HepG2 (cell line): ENCODE results near the gene SLC6A6. TPM values are rescaled to one million over a fixed set of nuclear protein-coding genes. Genes with fewer than 3 reads are reported as not detected.

Source experiments
- ATAC-seq: fragments of 200-7000 bp; cut with Tn5 transposase; 3 replicates; pipeline ENCODE4 v1.9.1; 2020; ENCODE audit warnings: mild to moderate bottlenecking, moderate library complexity
- BruUV-seq: library from RNA; stranded (reverse); fragments of 400-500 nt; replicated peaks from 2 replicates; lab custom pipeline; 2021; lab: Mats Ljungman, UMichigan
- CTCF ChIA-PET: fragments of 300-600 bp; formaldehyde crosslinking; extraction: SDS; loops from one replicate; lab custom pipeline; 2021; ENCODE audit warnings: low total read pairs, inconsistent platforms, low intra/inter-chr PET ratio; lab: Yijun Ruan, JAX
- POLR2A ChIA-PET: fragments of 350-600 bp; sonication (Branson Sonifier 250); formaldehyde crosslinking; loops from one replicate; lab custom pipeline; 2020; ENCODE audit warnings: antibody characterized with exemption, inconsistent platforms; lab: Yijun Ruan, JAX
- DNase-seq: peaks from one replicate; pipeline ENCODE4 v3.0.0-alpha.2; 2015; ENCODE audit warnings: low spot score
- FAIRE-seq: peaks from 3 replicates; lab custom pipeline; 2011; peaks lifted over from hg19 to GRCh38; lab: Jason Lieb, UNC
- H2AFZ ChIP-seq: one replicate; pipeline ENCODE4 v1.6.1; 2011; ENCODE audit warnings: low read length, inconsistent platforms
- H3K27ac ChIP-seq: fragments of 300-600 bp; 3 replicates; pipeline ENCODE4 v1.8.0; 2011; ENCODE audit warnings: mixed run types, mild to moderate bottlenecking, mixed read lengths, low read length, inconsistent platforms; ENCODE audit not compliant: insufficient read depth; ENCODE audit errors: extremely low read length
- H3K27me3 ChIP-seq, 2 experiments: fragments of 200-600 bp in 1 of 2; 2 replicates in 1 of 2; 3 replicates in 1 of 2; pipeline versions ENCODE4 v1.6.0 to v1.8.0; 2011; ENCODE audit warnings: low read length in 2 of 2, mild to moderate bottlenecking in 2 of 2, moderate library complexity in 2 of 2, inconsistent platforms in 1 of 2; ENCODE audit not compliant: insufficient read depth in 2 of 2, control insufficient read depth in 1 of 2
- H3K36me3 ChIP-seq, 2 experiments: fragments of 200-600 bp in 1 of 2; replicated peaks in 1 of 2; 2 replicates in 1 of 2; 3 replicates in 1 of 2; pipeline versions ENCODE4 v1.5.1 to v1.8.0; 2011; ENCODE audit warnings: low read length in 2 of 2, inconsistent platforms in 1 of 2; ENCODE audit not compliant: insufficient read depth in 2 of 2, control insufficient read depth in 1 of 2
- H3K4me1 ChIP-seq: 2 replicates; pipeline ENCODE4 v1.5.1; 2012; ENCODE audit warnings: low read length, inconsistent platforms; ENCODE audit not compliant: insufficient read depth
- H3K4me2 ChIP-seq: 2 replicates; pipeline ENCODE4 v1.6.0; 2011; ENCODE audit warnings: low read depth, low read length, inconsistent platforms
- H3K4me3 ChIP-seq, 3 experiments: fragments of 200-600 bp in 1 of 3; sonication (generic), shearing (Covaris generic) in 1 of 3; replicated peaks in 1 of 3; 2 replicates each; pipeline ENCODE4 v1.5.1; 2011 to 2016; ENCODE audit warnings: low read length in 3 of 3, inconsistent platforms in 2 of 3, low read depth in 2 of 3, mild to moderate bottlenecking in 2 of 3, control low read depth in 1 of 3, mixed read lengths in 1 of 3; ENCODE audit not compliant: insufficient read depth in 1 of 3
- H3K79me2 ChIP-seq: one replicate; pipeline ENCODE4 v1.6.1; 2011; ENCODE audit warnings: low read length, inconsistent platforms; ENCODE audit not compliant: insufficient read depth
- H3K9ac ChIP-seq: 2 replicates; pipeline ENCODE4 v1.6.0; 2011; ENCODE audit warnings: mild to moderate bottlenecking, low read depth, low read length, inconsistent platforms; ENCODE audit not compliant: insufficient read depth
- H3K9me3 ChIP-seq: 2 replicates; pipeline ENCODE4 v1.5.1; 2012; ENCODE audit warnings: mild to moderate bottlenecking, low read length
- H4K20me1 ChIP-seq: 2 replicates; pipeline ENCODE4 v1.6.0; 2011; ENCODE audit warnings: inconsistent platforms, mild to moderate bottlenecking, low read length, moderate library complexity; ENCODE audit not compliant: insufficient read depth
- BRD4 ChIP-seq: sonication (generic); formaldehyde crosslinking; IDR thresholded peaks from 2 replicates; pipeline ENCODE4 v1.4.0; 2020; ENCODE audit warnings: missing genetic modification reagents
- CEBPB ChIP-seq: IDR thresholded peaks from 2 replicates; pipeline ENCODE4 v1.6.1; 2011; ENCODE audit warnings: low read depth, low read length, improper control_type of control experiment, borderline replicate concordance
- CREB1 ChIP-seq, 2 experiments: fragments of 450-650 bp in 1 of 2; IDR thresholded peaks; 2 replicates each; pipeline ENCODE4 v1.6.1; 2016 to 2017; ENCODE audit warnings: control low read depth in 1 of 2, mild to moderate bottlenecking in 1 of 2, missing compliant biosample characterization in 1 of 2, missing genetic modification characterization in 1 of 2
- FOSL2 ChIP-seq: sonication (generic); formaldehyde crosslinking; IDR thresholded peaks from 2 replicates; pipeline ENCODE4 v1.4.0; 2020; ENCODE audit warnings: missing genetic modification reagents
- KDM1A ChIP-seq: IDR thresholded peaks from 2 replicates; pipeline ENCODE4 v1.6.1; 2016; ENCODE audit warnings: missing compliant biosample characterization
- MTF1 ChIP-seq: sonication (generic); formaldehyde crosslinking; IDR thresholded peaks from 2 replicates; pipeline ENCODE4 v1.5.0; 2020; ENCODE audit warnings: missing genetic modification reagents
- PPARG ChIP-seq: conservative IDR thresholded peaks from 2 replicates; pipeline ENCODE4 v1.6.1; 2016; ENCODE audit warnings: missing biosample characterization, missing genetic modification reagents
- RBM39 ChIP-seq: fragments of 200-400 bp; formaldehyde crosslinking; IDR thresholded peaks from one replicate; pipeline ENCODE4 v1.6.1; 2018; ENCODE audit warnings: antibody characterized with exemption, mild to moderate bottlenecking, low read depth, low read length; ENCODE audit not compliant: poor library complexity, severe bottlenecking
- ZNF282 ChIP-seq: fragments of 450-650 bp; IDR thresholded peaks from 2 replicates; pipeline ENCODE4 v1.6.1; 2018; ENCODE audit not compliant: partially characterized antibody
- ZNF343 ChIP-seq: sonication (generic); formaldehyde crosslinking; IDR thresholded peaks from 2 replicates; pipeline ENCODE4 v1.4.0; 2020; ENCODE audit warnings: mild to moderate bottlenecking, missing genetic modification reagents
- ZNF737 ChIP-seq: sonication (generic); formaldehyde crosslinking; IDR thresholded peaks from 2 replicates; pipeline ENCODE4 v1.5.0; 2020; ENCODE audit warnings: missing genetic modification reagents, mild to moderate bottlenecking, borderline replicate concordance
- ZNF777 ChIP-seq: sonication (generic); formaldehyde crosslinking; IDR thresholded peaks from 2 replicates; pipeline ENCODE4 v1.4.0; 2020; ENCODE audit warnings: missing genetic modification reagents
- WGBS: methylation state at CpG from one replicate; pipeline ENCODE4 v1.1.6; 2017; ENCODE audit warnings: low lambda C conversion rate; 5-methylcytosine and 5-hydroxymethylcytosine counted together
- in situ Hi-C: cut with HindIII; loops from 2 replicates; pipeline ENCODE4 v1.10.0; 2017; ENCODE audit warnings: low pct_unique_long_range_greater_than_20kb; ENCODE audit not compliant: extremely low pct_ligation_motif_present
- intact Hi-C: fragments of 100-400 bp; cut with micrococcal nuclease; formaldehyde crosslinking; loops from one replicate; pipeline ENCODE4 v1.10.0; 2022; ENCODE audit not compliant: unreplicated experiment
- polyA plus RNA-seq, 8 experiments: library from polyadenylated mRNA; depleted of rRNA in 3 of 8; stranded (reverse) in 7 of 8; unstranded in 1 of 8; fragments of >200 nt; fragmentation: Illumina TruSeq in 4 of 8; extraction: Trizol in 4 of 8; gene quantifications; 2 replicates each; pipeline versions ENCODE4 v1.2.1 to v1.2.3, GENCODE V29; 2011 to 2016; ENCODE audit warnings: low read depth in 4 of 8, missing spikeins in 1 of 8, mixed read lengths in 1 of 8; ENCODE audit not compliant: insufficient read depth in 1 of 8
- total RNA-seq, 5 experiments: library from RNA; depleted of rRNA; stranded (reverse); fragments of >200 nt; fragmentation: Illumina TruSeq; extraction: Trizol; gene quantifications; 2 replicates each; pipeline ENCODE4 v1.2.3, GENCODE V29; 2016; ENCODE audit warnings: low read depth in 1 of 5
- TF ChIP-seq, protein P1 (sequence below): sonication (generic); formaldehyde crosslinking; conservative IDR thresholded peaks from 2 replicates; pipeline ENCODE4 v1.4.0; 2020; ENCODE audit warnings: missing genetic modification reagents
- TF ChIP-seq, protein P2 (sequence below), 2 experiments: sonication (generic) in 1 of 2; formaldehyde crosslinking in 1 of 2; IDR thresholded peaks; 2 replicates each; pipeline versions ENCODE4 v1.5.1 to v1.6.1; 2011 to 2020; ENCODE audit warnings: borderline replicate concordance in 1 of 2, low read depth in 1 of 2, low read length in 1 of 2, mild to moderate bottlenecking in 1 of 2, missing genetic modification reagents in 1 of 2, moderate library complexity in 1 of 2
- TF ChIP-seq, protein P3 (sequence below): sonication (generic); formaldehyde crosslinking; IDR thresholded peaks from 2 replicates; pipeline ENCODE4 v1.5.0; 2020; ENCODE audit warnings: mild to moderate bottlenecking, missing genetic modification reagents
- TF ChIP-seq, protein P4 (sequence below): sonication (generic); formaldehyde crosslinking; IDR thresholded peaks from 2 replicates; pipeline ENCODE4 v1.5.0; 2020; ENCODE audit warnings: mild to moderate bottlenecking, low read depth, missing genetic modification reagents, borderline replicate concordance
- TF ChIP-seq, protein P5 (sequence below): sonication (generic); formaldehyde crosslinking; conservative IDR thresholded peaks from 2 replicates; pipeline ENCODE4 v1.8.0; 2022; ENCODE audit warnings: missing genetic modification reagents

SLC6A6 gene
- total and polyA plus RNA-seq, 2 of the 13 experiments (the other 11 are each of a cell fraction or from before 2014, with no cell fraction given): 14.1 to 20.7 TPM

DNA sequence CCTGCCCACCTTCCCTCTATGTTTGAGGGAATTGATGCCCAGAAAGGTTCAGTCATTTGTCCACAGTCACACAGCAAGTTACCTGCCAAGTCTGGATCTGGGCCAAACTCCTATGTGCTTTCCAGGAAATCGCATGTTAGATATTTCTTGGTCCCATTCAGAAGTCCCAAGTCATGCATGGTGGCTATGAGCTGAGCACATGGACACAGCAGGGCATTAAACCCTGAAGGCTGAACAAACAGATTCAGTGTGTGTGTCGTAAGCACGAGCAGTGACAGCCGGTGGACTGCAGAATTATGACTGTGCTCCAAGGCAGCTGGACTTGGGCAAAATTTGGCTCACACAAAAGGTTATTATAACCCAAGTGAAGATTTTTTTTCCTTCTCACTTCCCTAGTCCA lies 11.4 kb upstream of the SLC6A6 start:
- H3K36me3 ChIP-seq: no peaks in the 10 kb centered on the region
- ChIA-PET POLR2A (interaction anchor here (0.9 kb wide), 1 partner anchor 11 kb away, joined by 3 read pairs; the partner anchor contains the start of gene SLC6A6), CTCF (no interaction called here)
- peak; percentile 44 for DNase-seq
- intact Hi-C loops: no loop called here
- in situ Hi-C loops: no loop called here
- H3K79me2 ChIP-seq: no peaks in the 10 kb centered on the region
- H3K4me1 ChIP-seq: peaks cover 11% of the 10 kb centered on the region
- no peak overlapping the region for H3K27ac ChIP-seq
- H3K4me3 ChIP-seq: no peak overlapping the region
- no peak for FAIRE-seq
- no peaks in the 10 kb centered on the region for H3K9me3 ChIP-seq
- H3K4me2 ChIP-seq: no peak overlapping the region
- no peak overlapping the region for H2AFZ ChIP-seq
- H3K9ac ChIP-seq: no peak overlapping the region
- H3K27me3 ChIP-seq: peaks cover 5 to 24% of the 10 kb centered on the region in 2 experiments; a peak in 3 of 5 replicates
- H4K20me1 ChIP-seq: no peaks in the 10 kb centered on the region
- ATAC-seq: peak; percentile 76
- BruUV-seq: no TSS peak
- WGBS: 0% methylated on average over 4 of the region's 4 CpGs
- TF ChIP-seq, protein P1, sequence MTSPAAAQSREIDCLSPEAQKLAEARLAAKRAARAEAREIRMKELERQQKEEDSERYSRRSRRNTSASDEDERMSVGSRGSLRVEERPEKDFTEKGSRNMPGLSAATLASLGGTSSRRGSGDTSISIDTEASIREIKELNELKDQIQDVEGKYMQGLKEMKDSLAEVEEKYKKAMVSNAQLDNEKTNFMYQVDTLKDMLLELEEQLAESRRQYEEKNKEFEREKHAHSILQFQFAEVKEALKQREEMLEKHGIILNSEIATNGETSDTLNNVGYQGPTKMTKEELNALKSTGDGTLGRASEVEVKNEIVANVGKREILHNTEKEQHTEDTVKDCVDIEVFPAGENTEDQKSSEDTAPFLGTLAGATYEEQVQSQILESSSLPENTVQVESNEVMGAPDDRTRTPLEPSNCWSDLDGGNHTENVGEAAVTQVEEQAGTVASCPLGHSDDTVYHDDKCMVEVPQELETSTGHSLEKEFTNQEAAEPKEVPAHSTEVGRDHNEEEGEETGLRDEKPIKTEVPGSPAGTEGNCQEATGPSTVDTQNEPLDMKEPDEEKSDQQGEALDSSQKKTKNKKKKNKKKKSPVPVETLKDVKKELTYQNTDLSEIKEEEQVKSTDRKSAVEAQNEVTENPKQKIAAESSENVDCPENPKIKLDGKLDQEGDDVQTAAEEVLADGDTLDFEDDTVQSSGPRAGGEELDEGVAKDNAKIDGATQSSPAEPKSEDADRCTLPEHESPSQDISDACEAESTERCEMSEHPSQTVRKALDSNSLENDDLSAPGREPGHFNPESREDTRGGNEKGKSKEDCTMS (CRISPR knock-in tag): no peak
- TF ChIP-seq RBM39 (no peak), CREB1 (IDR thresholded peaks at IDR 0.05) (no peak), CREB1 (CRISPR knock-in tag; IDR thresholded peaks at IDR 0.05) (no peak), PPARG (CRISPR knock-in tag) (no peak), KDM1A (CRISPR knock-in tag) (0 out of 2 replicates have a peak, but pooled peaks have one; percentile 18), FOSL2 (CRISPR knock-in tag) (peak; percentile 68), MTF1 (CRISPR knock-in tag) (no peak), CEBPB (peak; percentile 83), ZNF282 (no peak), ZNF343 (CRISPR knock-in tag) (no peak), ZNF777 (CRISPR knock-in tag) (no peak), ZNF737 (CRISPR knock-in tag) (no peak), BRD4 (CRISPR knock-in tag) (no peak)
- TF ChIP-seq, protein P2, sequence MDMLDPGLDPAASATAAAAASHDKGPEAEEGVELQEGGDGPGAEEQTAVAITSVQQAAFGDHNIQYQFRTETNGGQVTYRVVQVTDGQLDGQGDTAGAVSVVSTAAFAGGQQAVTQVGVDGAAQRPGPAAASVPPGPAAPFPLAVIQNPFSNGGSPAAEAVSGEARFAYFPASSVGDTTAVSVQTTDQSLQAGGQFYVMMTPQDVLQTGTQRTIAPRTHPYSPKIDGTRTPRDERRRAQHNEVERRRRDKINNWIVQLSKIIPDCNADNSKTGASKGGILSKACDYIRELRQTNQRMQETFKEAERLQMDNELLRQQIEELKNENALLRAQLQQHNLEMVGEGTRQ (IDR thresholded peaks at IDR 0.05; ENCODE audit: low read depth, low read length): no peak
- TF ChIP-seq, protein P2 (CRISPR knock-in tag; IDR thresholded peaks at IDR 0.05; ENCODE audit: borderline replicate concordance): no peak
- TF ChIP-seq, protein P3, sequence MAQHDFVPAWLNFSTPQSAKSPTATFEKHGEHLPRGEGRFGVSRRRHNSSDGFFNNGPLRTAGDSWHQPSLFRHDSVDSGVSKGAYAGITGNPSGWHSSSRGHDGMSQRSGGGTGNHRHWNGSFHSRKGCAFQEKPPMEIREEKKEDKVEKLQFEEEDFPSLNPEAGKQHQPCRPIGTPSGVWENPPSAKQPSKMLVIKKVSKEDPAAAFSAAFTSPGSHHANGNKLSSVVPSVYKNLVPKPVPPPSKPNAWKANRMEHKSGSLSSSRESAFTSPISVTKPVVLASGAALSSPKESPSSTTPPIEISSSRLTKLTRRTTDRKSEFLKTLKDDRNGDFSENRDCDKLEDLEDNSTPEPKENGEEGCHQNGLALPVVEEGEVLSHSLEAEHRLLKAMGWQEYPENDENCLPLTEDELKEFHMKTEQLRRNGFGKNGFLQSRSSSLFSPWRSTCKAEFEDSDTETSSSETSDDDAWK (CRISPR knock-in tag): no peak
- TF ChIP-seq, protein P4, sequence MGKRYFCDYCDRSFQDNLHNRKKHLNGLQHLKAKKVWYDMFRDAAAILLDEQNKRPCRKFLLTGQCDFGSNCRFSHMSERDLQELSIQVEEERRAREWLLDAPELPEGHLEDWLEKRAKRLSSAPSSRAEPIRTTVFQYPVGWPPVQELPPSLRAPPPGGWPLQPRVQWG (CRISPR knock-in tag): no peak
- TF ChIP-seq, protein P5, sequence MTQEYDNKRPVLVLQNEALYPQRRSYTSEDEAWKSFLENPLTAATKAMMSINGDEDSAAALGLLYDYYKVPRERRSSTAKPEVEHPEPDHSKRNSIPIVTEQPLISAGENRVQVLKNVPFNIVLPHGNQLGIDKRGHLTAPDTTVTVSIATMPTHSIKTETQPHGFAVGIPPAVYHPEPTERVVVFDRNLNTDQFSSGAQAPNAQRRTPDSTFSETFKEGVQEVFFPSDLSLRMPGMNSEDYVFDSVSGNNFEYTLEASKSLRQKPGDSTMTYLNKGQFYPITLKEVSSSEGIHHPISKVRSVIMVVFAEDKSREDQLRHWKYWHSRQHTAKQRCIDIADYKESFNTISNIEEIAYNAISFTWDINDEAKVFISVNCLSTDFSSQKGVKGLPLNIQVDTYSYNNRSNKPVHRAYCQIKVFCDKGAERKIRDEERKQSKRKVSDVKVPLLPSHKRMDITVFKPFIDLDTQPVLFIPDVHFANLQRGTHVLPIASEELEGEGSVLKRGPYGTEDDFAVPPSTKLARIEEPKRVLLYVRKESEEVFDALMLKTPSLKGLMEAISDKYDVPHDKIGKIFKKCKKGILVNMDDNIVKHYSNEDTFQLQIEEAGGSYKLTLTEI (CRISPR knock-in tag): no peak
